Activated CD8-positive, alpha-beta memory T cell treated with anti-CD3 and anti-CD28 coated beads for 1 hour (primary cell): ENCODE measurements around the gene IL22RA1.
A peak's percentile ranks its signal among the peaks of the same experiment; 100 is the strongest.

Experiments used
- DNase-seq, 2 donors: peaks; one replicate each; pipeline ENCODE4 v3.0.0-alpha.2; 2020; ENCODE audit warnings: low read depth in 1 of 2; ENCODE audit errors: extremely low read depth in 1 of 2

IL22RA1 gene

DNA sequence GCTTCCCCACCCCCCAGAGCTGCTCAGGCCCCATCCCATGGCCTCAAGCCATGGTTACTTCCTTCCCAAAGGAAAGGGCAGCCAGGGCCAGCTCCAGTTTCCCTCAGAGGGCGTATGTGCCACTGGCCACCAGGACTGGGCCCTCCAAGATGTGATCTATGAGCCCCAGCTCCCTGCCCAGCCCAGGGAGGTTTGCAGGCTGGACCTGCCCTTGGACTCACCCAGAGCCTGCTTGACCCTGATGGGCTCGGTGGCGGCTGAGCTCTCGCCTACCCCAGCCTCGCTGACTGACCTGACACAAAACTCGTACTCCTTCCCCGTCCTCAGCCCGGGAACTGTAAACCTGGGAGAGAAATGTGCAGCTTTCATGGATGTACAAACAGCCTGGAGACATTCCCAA is 60.6 kb downstream of the IL22RA1 start:
- DNase-seq, result no peak

DNA sequence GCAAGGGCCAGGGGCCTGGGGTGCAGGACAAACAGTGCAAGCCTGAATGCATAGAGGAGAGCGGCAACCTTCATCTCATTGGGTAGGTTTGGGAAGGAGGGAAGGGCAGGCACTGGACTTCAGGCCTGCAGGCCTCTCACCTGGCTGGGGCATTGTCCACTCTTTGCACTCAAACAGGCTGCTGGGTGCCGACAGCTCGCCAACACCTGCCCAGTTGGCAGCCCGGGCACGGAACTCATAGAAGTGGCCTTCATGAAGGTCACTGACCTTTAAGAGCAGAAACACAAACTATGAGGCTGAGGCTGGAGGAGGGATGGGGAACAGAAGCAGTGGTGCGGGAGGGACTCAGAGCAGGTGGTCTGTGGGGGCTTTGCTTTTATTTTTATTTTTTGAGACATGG is 61.8 kb downstream of the IL22RA1 start:
- no peak for DNase-seq

DNA sequence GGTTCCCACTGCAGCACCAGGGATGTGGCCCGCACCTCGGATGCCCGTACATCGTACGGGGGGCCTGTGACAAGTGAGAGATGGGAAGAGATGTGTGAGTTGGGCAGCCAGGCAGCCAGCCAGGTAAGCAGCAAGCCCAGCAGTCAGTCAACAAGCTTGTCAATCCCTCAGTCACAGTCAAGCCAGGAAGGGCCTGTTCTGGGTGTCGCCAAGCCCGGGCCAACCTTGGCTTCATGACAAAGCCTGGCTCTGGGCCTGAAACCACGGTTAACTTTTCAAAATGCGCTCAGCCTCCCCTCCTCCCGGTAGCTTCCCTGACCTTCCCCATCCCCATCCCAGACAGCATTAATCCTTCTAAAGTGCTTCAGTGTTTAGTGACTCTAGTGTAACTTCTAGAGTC is 62.8 kb downstream of the IL22RA1 start:
- DNase-seq, result no peak

DNA sequence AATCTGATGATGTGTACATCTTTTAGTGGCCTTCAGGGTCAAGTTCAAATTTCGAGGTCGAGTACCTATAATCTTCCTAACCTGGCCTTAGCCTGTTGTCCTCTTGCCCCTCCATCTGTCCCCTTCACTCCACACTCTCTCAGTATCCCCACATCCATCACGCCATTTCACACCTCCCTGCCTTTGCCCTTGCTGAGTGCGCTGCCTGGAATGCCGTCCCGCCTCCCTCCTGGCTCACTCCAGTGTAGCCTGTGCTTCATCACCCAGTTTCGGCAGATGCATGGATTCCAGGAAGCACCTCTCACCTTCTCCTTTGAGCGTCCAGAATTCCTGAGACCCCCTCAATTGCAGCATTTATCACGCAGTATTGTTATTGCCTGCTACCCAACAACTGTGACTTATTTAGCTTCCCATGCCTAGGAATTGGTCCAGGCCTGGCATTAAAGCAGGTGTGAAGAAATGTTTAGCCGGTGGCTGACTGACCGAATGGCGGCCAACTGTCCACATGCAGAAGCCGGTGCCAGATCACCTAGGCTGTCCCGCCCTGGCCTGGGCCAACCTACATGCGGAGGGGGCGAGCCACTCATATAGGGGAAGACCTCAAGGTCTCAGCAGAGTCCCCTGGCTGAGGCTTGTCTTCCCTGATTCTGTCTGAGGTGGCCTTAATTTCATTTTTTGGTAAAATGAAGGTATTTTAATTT is 65.5 kb downstream of the IL22RA1 start:
- DNase-seq, result no peak

DNA sequence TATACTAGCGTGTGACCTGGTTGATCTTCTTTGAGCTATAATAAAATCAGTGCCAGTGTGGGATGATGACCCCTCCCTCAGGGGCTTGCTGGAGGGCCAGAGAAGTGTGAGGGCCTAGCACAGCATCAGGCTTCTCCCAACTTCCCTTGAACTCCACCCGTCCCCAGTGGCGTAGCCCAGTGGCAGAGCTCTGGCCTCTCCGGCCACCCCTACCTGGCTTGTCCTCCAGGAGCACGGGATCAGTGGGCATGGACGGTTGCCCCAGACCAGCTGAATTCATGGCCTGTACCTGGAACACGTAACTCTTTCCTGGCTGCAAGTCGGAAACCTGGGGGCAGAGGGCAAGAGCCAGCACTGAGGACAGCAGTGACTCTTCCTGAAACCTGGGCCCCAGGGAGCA is 67.0 kb downstream of the IL22RA1 start:
- DNase-seq, result no peak

- no peak for DNase-seq
Measured at GRCh38 chr1:24075590-24075854, 67.4 kb downstream of the IL22RA1 start.

- DNase-seq, result no peak
Measured at GRCh38 chr1:24074817-24075589, 67.9 kb downstream of the IL22RA1 start.

DNA sequence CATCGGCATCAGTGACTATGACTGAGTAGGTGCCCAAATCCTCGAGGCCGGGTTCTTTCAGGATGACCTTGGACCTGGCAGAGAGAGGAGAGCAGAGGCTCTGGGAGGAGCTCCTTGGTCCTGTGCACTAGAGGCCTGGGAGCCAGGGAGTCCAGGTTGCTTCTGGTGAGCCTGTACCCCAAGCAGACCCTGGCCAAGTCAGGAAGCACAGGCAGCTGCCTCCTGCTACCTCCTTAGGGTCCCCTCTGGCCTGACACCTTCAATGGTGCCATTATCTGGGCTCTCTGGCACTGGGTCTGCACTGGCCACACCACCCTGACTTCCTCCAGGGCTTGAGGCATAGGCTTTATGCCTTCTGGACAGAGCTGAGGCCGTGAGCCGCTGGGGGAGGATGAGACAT is 68.7 kb downstream of the IL22RA1 start:
- DNase-seq, result no peak

DNA sequence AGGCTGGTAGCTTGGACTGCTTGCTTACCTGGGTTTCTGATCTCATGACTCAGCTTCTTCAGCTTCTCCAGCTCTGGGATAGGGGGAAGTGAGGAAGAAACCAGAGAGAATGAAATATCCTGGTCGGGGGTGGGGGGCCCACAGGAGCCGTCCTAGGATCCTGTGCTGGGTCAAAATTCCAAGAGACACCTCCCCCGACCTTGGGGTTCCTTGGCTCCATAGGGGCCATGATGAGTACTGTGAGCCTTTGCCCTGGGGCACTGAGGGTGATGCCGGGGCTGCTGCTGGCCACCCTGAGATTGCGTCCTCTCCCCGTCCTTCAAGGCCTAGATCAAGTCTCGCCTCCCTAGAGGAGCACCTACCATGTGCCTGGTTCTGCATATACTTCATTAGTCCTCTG is 71.0 kb downstream of the IL22RA1 start:
- no peak for DNase-seq

- DNase-seq, result peak; percentile 26 to 41
Measured at GRCh38 chr1:24070821-24071393, 72.0 kb downstream of the IL22RA1 start.

DNA sequence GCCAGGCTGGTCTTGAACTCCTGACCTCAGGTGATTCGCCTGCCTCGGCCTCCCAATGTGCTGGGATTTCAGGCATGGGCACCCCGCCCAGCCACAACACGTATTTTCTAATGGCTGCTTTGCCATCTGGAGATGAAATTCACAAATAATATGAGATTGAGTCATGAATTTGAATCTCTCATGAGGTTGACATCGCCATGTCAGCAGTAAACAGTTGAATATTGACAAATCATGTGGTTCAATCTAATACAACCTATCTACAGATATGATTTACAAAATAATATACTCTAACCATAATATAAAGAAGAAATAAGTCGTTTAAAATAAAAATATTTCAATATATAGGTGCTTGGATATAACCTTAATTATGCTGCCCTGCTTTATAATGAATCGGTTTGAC is 73.1 kb downstream of the IL22RA1 start:
- no peak for DNase-seq
